Pancreas (tissue), 10 donors: ENCODE results near the gene BBOF1. TPM values are rescaled to one million over a fixed set of nuclear protein-coding genes. Genes with fewer than 3 reads are reported as not detected.
A peak's percentile ranks its signal among the peaks of the same experiment; 100 is the strongest.

Source experiments
- ATAC-seq, 4 donors: fragments of 200-7000 bp; cut with Tn5 transposase; one replicate each; pipeline versions ENCODE4 v1.8.0 to v1.9.1; 2020; ENCODE audit warnings: mild to moderate bottlenecking in 4 of 4, moderate library complexity in 4 of 4
- DNase-seq, 6 donors: peaks; one replicate each; pipeline ENCODE4 v3.0.0-alpha.2; 2020
- FAIRE-seq: peaks from 2 replicates; lab custom pipeline; 2012; peaks lifted over from hg19 to GRCh38; lab: Jason Lieb, UNC
- H3K27ac ChIP-seq, 4 donors: fragments of 200-600 bp; sonication (generic); 1 replicate in 3 of 4; 2 replicates in 1 of 4; pipeline versions ENCODE4 v1.5.0 to v1.8.0; 2020
- H3K27me3 ChIP-seq, 4 donors: fragments of 200-600 bp; one replicate each; pipeline ENCODE4 v1.8.0; 2021
- H3K36me3 ChIP-seq, 3 donors: fragments of 200-600 bp; sonication (generic) in 1 of 3; one replicate each; pipeline versions ENCODE4 v1.5.0 to v1.8.0; 2020 to 2021
- H3K4me1 ChIP-seq, 3 donors: fragments of 200-600 bp; one replicate each; pipeline ENCODE4 v1.8.0; 2021
- H3K4me3 ChIP-seq, 4 donors: fragments of 200-600 bp; sonication (generic) in 2 of 4; one replicate each; pipeline versions ENCODE4 v1.5.0 to v1.8.0; 2020 to 2021
- H3K9me3 ChIP-seq, 4 donors: fragments of 200-600 bp; one replicate each; pipeline ENCODE4 v1.8.0; 2021
- CTCF ChIP-seq, 4 donors: fragments of 200-600 bp; sonication (generic) in 3 of 4; IDR thresholded peaks; one replicate each; pipeline versions ENCODE4 v1.5.0 to v1.8.0; 2021; ENCODE audit warnings: antibody characterized with exemption in 4 of 4
- WGBS, 2 donors: extraction: QIAGEN DNeasy Blood & Tissue Kit; methylation state at CpG; one replicate each; pipeline ENCODE4 v1.1.7; 2013; 5-methylcytosine and 5-hydroxymethylcytosine counted together
- intact Hi-C, 3 donors: fragments of 100-400 bp; cut with DNase I; formaldehyde crosslinking; loops; one replicate each; pipeline versions ENCODE4 v1.11.1 to v1.14.2; 2022
- polyA plus RNA-seq, 2 donors: library from polyadenylated mRNA; stranded (reverse); fragments of 200-250 nt; gene quantifications; one replicate each; pipeline ENCODE4 v1.2.3, GENCODE V29; 2013
- total RNA-seq, 6 donors: library from RNA; stranded (reverse); fragmentation: NEBNext Ultra II Directional in 4 of 6; extraction: Animal tissue kit (Norgen Biotek cat#: 25700) in 4 of 6; gene quantifications; one replicate each; pipeline versions ENCODE4 v1.2.1 to v1.2.4, GENCODE V29; 2021 to 2023
- donor health status: healthy with polysubstance abuse.
- donor health status: DM: no; HTN: no; CAD: no; lungs with moderate emphysema.
- donor health status: DM: no; HTN: no; CAD: no.
- donor health status: control.
- donor health status: control.
- donor health status: Bipolar disorder and iron deficiency.
- donor health status: DM: yes; HTN: yes; CAD: no.
- donor health status: DM: no; HTN: no; CAD: no.
- donor health status: DM: no; HTN: no; CAD: no.
- donor health status: DM: yes; HTN: yes; CAD: no.

BBOF1 gene
- total and polyA plus RNA-seq, 8 donors: 1.0 to 4.6 (median 2.0) TPM

GRCh38 chr14:74022346-74022745 lies 3.2 kb downstream of the BBOF1 start:
- 92 to 94% methylated on average over 4 of the region's 4 CpGs for WGBS, 2 donors
- no peak for TF ChIP-seq CTCF (IDR thresholded peaks at IDR 0.05)
- no peaks in the 10 kb centered on the region for H3K27me3 ChIP-seq

GRCh38 chr14:74029136-74029535 lies 10.0 kb downstream of the BBOF1 start:
- no peak for TF ChIP-seq CTCF (IDR thresholded peaks at IDR 0.05)
- H3K9me3 ChIP-seq: no peaks in the 10 kb centered on the region
- no peak for DNase-seq
- no peak overlapping the region for H3K27ac ChIP-seq
- WGBS, 2 donors: 93 to 99% methylated on average over 3 of the region's 3 CpGs
- ATAC-seq: no peak
- H3K27me3 ChIP-seq: no peaks in the 10 kb centered on the region
- H3K36me3 ChIP-seq: no peaks in the 10 kb centered on the region
- FAIRE-seq: no peak
- H3K4me1 ChIP-seq: no peaks in the 10 kb centered on the region
- no peak overlapping the region for H3K4me3 ChIP-seq
- intact Hi-C loops: no loop called here

More at GRCh38 chr14:74022346-74022745, 3.2 kb downstream of the BBOF1 start:
- Histone ChIP-seq H3K4me1 (peaks cover 0 to 9% (median 0%) of the 10 kb centered on the region in 3 donors), H3K27ac (no peak overlapping the region), H3K4me3 (no peak overlapping the region), H3K36me3 (no peaks in the 10 kb centered on the region), H3K9me3 (no peaks in the 10 kb centered on the region)
- no peak for DNase-seq
- no peak for ATAC-seq
- intact Hi-C loops: no loop called here
- FAIRE-seq: no peak

- WGBS, 2 donors: 88 to 92% methylated on average over 3 of the region's 3 CpGs
- Histone ChIP-seq H3K4me1 (no peaks in the 10 kb centered on the region), H3K36me3 (no peaks in the 10 kb centered on the region), H3K9me3 (no peaks in the 10 kb centered on the region), H3K4me3 (no peak overlapping the region), H3K27me3 (no peaks in the 10 kb centered on the region), H3K27ac (no peak overlapping the region)
- DNase-seq (no peak), ATAC-seq (no peak), FAIRE-seq (no peak)
- TF ChIP-seq CTCF (IDR thresholded peaks at IDR 0.05): no peak
- intact Hi-C loops: no loop called here
These were observed 15.4 kb downstream of the BBOF1 start for GRCh38 chr14:74034572-74034971.

- ATAC-seq (no peak), FAIRE-seq (no peak), DNase-seq (no peak)
- Histone ChIP-seq H3K4me1 (no peaks in the 10 kb centered on the region), H3K9me3 (no peaks in the 10 kb centered on the region), H3K36me3 (no peaks in the 10 kb centered on the region), H3K4me3 (no peak overlapping the region), H3K27ac (no peak overlapping the region), H3K27me3 (no peaks in the 10 kb centered on the region)
- TF ChIP-seq CTCF (IDR thresholded peaks at IDR 0.05): no peak
- intact Hi-C loops: no loop called here
- 89 to 91% methylated on average over 4 of the region's 4 CpGs for WGBS, 2 donors
These were observed 16.4 kb downstream of the BBOF1 start for GRCh38 chr14:74035556-74035955.

- peak in 3 of 4 donors; percentile 56 to 77 (median 75) for ATAC-seq
- FAIRE-seq: peak; percentile 95
- WGBS, 2 donors: 64 to 65% methylated on average over 3 of the region's 3 CpGs
- Histone ChIP-seq H3K27me3 (no peaks in the 10 kb centered on the region), H3K4me3 (no peak overlapping the region), H3K4me1 (no peaks in the 10 kb centered on the region), H3K27ac (no peak overlapping the region), H3K9me3 (no peaks in the 10 kb centered on the region), H3K36me3 (no peaks in the 10 kb centered on the region)
- intact Hi-C loops: no loop called here
- no peak for DNase-seq
- TF ChIP-seq CTCF (IDR thresholded peaks at IDR 0.05): peak; percentile 35 to 66 (median 58)
These were observed 19.1 kb downstream of the BBOF1 start for GRCh38 chr14:74038020-74038859.
